HG02678 (cell line): Measurements from ENCODE around the gene H1-8.
A peak's percentile ranks its signal among the peaks of the same experiment; 100 is the strongest.
"Not testable (repeated sequence)": the region's sequence is repeated elsewhere in the genome, so short reads cannot be mapped to it uniquely, and the experiment has no call there.

ENCODE experiments used
- ATAC-seq: cut with Tn5 transposase; IDR thresholded peaks from one replicate; pipeline ENCODE4 v1.9.1; 2021; ENCODE audit warnings: mild to moderate bottlenecking, moderate library complexity; ENCODE audit not compliant: unreplicated experiment

H1-8 gene

DNA sequence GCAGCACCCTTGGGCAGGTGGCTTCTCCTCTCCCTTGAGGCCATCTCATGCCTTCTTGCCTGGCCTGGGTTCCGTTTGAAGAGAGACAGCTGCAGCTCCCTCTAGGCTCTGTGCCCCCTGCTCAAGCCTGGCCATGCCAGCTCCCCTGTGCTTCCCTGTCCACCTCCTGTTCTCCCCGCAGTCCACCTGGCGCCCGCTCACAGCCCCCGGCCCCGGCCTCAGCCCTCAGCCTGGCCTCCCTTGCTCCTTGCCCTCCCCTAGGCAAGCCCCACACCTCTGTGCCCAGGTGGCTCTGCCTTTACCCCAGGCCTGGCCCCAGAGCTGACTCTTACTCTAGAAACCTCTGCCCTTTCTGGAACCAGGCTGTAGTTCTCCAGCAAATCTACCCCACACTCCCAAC is 28.4 kb upstream of the H1-8 start:
- ATAC-seq = no peak

DNA sequence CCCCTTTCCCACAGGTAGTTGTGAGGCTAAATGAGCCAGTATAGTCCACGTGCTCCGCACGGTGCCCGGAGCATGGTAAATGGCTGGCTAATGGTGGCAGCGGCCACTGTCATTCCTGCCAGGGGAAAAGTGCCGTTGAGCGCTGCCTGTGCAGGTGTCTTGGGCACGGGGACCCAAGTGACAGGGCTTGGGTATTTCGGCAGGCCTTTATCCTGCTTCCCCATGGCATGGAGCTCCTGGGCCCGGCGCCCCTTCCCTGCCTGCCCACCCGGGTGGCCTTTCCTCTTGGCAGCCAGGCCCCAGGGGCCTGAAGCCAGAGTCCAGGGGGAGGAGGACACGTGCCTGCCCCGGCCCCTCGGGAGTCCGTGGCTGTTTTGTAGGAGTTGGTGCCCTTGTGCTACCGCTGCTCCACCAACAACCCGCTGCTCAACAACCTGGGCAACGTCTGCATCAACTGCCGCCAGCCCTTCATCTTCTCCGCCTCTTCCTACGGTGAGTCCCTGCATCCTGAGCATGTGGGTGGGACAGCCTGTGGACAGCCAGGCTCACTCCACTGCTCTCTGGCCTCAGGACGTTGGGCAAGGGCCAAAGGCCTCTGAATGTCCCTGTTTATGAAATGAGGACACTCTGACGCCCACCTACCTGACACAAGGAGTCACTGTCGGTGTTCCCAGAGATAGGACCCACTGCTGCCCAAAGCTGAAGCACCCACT is 27.7 kb upstream of the H1-8 start:
- not testable (repeated sequence) for ATAC-seq

DNA sequence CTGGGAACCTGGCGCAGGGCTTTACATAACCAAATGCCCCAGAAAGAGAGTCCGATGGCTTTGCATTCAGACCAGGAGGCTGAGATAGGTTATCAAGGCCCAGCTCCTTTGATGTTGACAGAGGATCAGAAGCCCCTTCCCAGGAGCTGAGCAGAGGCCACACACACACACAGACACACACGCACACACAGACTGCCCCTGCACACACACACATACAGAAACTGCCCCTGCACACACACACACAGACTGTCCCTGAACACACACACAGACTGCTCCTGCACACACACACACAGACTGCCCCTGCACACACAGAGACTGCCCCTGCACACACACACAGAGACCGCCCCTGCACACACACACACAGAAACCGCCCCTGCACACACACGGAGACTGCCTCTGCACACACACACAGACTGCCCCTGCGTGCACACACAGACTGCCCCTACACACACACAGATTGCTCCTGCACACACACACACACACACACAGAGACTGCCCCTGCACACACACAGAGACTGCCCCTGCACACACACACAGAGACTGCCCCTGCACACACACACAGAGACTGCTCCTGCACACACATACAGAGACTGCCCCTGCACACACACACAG is 27.0 kb upstream of the H1-8 start:
- not testable (repeated sequence) for ATAC-seq

DNA sequence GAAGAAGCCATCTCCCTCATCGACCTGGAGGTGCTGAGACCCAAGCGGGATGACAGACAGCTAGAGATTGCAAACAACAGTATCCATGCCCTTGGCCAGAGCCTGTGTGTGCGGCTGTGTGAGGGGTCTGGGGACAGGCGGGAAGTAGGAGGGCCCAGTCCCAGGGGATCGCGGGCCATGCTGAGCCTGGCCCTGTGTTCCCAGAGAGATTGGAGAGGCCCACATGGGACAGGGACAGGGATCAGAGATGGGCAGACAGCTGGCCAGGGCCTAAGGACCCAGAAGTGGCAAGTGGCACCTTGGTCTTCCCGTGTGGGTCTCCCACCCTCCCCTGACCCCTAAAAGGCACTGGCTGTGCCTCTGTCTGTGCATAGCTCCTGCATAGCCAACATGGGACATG is 25.5 kb upstream of the H1-8 start:
- ATAC-seq = no peak

DNA sequence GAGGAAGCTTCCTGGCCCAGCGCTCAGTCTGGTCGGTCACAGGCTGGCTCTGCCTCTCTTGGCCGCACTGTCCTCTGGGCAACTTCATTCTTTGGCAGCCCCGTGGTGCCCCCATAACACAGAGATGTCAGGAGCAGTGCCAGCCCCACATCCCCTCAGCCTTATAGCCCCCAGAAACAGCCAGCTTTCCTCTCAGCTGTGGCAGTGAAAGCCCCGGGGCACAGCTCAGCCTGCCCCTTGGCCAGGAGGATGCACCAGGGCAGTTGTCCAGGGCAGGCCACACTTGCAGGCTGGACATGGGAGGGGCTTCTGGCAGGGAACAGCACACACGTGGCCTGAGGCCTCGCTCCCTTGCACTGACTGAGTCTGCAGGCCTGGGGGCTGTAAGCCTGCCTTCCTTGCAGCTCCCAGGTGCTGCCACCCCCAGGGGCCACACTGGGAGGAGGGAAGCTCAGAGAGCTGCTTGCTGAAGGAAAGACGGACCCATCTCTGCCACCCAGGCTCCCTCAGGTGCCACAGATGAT is 24.9 kb upstream of the H1-8 start:
- ATAC-seq = no peak

DNA sequence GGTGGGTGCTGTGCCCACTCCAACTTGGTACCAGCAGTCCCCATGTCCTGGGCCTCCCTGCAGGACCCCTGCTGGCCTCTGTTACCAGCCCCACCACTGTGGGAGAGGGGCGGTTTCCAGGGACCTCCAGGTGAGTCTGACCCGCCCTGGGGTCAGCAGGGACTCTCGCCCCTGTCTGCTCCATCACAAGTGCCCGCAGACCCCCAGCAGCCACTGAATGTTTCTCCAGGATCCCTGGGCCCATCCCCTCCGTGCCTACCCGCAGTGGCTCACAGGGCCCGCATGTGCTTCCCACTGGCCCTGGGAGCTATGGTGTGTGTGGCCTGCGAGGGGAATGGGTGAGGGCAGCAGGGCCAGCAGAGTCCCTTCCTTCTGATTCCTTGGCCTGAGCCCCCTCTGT is 24.4 kb upstream of the H1-8 start:
- no peak for ATAC-seq

DNA sequence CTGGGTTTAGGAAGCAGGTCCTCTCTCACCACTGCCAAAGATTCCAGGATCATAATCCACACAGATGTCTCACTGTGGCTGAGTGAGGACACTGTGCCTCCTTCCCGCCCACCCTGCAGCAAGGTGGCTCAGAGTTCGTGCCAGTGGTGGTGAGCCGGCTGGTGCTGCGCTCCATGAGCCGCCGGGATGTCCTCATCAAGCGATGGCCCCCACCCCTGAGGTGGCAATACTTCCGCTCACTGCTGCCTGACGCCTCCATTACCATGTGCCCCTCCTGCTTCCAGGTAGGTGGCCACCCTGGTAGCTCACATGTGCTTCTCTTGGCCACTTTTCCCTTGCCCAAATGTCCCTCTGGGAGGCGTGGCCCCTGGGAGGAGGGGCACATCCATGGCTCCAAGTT is 23.5 kb upstream of the H1-8 start:
- no peak for ATAC-seq

DNA sequence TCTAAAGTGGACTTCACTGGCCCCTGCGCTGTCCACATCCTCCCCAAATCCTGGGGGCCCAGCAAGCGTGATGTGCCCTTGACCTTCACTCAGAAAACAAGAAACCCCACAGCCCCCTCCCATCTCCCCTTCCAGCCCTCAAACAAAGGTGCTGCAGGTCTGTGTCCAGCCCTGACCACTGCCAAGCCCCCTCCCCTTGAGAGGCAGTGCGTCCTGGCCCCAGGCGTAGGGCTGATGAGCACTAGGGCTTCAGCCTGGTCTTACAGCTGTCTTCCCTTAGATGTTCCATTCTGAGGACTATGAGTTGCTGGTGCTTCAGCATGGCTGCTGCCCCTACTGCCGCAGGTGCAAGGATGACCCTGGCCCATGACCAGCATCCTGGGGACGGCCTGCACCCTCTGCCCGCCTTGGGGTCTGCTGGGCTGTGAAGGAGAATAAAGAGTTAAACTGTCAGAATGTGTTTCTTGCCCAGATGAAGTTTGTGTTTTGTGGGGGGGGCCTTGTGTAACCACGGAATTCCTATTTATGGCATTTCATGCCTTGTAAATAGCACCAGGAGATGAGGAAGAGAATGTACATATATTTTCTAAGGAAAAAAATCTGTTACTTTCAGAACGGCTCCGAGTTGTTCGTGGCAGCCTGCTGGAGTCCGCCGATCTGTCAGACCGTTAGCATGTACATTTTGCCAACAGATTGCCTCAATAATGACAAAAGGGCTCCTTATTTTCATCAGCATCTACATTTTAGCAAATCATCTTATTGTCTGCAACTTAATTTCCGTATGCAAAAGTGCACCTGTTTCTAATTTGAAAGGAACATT is 22.9 kb upstream of the H1-8 start:
- ATAC-seq = no peak

DNA sequence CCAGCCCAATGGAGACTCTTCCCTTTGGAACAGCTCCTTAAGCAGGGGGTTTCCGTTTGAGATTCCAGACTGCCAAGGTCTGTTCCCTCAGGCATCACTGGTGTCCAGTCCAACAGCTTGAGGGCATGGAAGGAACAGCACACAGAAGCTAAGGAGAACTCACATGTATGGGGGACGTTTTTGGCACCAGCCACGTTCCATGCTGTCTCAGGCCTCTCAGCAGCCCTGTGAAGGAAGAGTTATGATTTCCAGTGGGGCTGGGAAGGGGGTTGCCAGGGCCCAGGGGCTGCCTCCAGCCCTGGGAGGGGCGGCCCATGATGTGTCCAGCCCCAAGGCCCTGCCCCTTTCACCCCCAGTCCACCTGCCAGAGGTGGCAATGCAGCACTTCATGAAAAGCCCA is 22.0 kb upstream of the H1-8 start:
- no peak for ATAC-seq

DNA sequence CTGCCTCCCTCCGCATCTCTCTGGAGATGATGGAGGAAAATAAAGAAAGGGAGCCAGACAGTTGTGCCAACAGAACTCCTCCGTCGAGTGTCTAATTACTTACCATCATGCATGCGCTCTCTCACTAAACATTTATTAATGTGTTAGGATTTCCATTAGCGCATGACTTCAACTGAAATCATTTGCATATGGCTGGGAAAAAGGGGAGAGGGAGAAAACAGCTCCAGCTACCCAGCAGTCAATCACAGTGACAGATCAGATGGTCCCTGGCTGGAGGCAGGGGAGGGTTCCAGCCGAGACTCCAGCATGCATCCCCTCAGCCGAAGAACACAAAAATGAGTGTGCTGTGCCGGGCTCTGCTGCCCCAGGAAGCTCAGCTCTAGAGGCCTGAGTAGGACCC is 21.4 kb upstream of the H1-8 start:
- no peak for ATAC-seq

DNA sequence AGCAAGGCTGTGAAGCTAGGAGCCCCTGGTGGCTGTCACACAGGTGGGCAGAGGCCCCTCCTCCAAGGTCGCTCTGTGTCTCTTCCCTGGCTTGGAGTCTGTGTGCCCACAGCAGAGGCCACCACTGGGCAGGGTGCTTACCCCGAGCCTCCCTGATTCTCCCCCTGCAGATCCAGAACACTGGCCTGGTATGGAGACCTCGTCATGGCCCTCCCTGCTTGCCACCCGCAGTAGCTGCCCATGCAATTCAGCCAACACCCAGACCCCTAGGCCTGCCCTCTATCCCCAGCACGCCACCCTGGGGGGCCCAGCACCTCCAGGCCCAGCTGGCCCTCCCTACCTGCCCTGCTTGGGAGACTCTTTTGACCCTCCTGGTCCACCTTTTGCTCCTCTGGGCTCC is 20.0 kb upstream of the H1-8 start:
- no peak for ATAC-seq

DNA sequence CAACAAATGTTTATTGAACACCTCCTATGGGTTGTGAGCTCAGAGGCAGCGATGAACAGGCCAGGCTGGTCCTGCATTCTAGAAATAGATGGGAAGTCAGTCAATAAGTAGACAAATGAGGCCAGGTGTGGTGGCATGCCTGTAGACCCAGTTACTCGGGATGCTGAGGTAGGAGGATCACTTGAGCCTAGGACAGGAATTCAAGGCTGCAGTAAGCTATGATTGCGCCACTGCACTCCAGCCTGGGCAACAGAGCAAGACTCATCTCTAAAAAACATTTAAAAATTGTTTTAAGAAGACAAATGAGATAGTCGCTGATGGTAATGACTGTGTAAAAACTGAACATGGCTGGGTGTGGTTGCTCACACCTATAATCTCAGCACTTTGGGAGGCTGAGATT is 18.9 kb upstream of the H1-8 start:
- ATAC-seq = no peak

DNA sequence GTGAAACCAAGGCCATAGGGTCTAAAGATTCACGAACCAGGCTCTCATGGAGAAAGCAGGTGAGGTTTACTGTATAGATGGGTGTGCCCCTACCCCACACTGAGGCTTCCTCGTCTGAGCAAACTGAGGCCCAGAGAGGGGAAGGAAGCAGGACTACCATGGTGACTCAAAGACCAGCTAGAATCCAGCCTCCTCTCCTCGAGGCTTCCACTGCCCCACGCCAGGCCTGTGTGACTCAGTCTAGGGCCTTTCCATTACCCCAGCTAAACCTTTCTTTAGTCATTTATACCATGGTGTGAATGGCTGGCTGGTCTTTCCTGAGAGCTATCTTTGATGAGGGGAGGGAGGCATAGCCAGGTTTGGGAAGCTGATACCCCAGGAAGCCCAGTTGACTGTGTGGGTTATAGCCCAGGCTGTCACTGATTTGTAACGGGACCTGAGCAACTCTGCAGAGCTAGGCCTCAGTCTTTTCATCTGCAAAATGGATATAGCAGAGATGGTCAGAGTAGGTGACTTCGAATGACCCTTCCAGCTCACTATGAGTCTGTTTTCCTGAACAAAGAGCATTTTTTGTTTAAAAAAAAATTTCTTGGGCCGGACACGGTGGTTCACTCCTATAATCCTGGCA is 17.5 kb upstream of the H1-8 start:
- ATAC-seq = no peak

DNA sequence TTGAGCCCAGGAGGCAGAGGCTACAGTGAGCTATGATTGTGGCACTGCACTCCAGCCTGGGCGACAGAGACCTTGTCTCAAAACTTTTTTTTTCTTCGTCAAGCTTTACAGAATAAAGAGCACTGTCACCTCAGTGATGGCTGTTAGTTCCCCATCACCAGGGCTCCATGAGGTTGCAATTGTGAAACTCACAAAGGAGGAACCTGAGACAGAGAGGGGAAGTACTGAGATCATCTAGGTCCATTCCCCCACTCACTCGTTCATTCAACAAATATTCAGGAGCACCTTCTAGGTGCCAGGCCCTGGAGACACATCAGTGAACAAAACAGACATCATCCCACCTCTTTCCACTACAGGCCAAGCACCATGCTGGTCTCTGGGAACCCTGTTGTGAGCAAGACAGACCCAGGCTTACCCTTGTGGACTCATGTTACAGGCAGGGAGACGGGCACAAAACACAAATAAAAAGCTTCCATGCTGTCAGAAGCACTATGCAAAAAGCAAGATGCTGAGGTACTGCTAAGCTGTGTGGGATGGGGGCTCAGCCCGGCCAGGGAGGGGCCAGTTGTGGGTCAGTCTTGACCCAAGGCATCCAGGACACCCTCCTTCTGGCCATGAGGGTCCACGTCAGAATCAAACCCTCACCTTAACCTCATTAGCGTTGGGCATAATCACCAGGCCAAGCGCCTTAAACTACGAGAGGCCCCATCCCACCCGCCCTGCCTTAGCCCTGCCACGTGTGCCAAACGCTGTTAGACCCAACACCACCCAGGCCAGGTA is 16.7 kb upstream of the H1-8 start:
- peak; percentile 87 for ATAC-seq

DNA sequence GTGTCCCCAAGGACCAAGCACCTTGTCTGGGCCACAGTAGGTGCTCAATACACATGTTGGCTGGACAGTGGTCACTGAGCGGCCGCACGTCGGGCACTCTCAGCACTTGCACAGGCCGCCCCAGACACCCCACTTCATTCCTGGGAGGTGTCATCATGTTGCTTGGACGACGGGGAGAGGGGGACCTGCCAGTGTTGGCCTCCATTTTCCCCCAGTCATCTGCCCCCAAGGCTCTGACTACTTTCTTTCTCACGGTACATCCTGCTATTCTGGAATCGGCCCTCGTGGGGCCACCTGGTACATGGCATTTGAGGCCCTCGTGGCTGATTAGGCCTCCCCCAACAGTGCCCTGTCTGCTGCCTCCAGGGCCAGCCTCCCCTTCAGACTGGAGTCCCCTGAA is 15.7 kb upstream of the H1-8 start:
- ATAC-seq = no peak

DNA sequence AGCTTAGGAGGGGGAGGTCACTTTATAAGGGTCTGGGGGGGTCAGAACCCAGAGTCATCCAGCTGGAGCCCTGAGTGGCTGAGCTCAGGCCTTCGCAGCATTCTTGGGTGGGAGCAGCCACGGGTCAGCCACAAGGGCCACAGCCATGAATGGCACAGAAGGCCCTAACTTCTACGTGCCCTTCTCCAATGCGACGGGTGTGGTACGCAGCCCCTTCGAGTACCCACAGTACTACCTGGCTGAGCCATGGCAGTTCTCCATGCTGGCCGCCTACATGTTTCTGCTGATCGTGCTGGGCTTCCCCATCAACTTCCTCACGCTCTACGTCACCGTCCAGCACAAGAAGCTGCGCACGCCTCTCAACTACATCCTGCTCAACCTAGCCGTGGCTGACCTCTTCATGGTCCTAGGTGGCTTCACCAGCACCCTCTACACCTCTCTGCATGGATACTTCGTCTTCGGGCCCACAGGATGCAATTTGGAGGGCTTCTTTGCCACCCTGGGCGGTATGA is 14.3 kb upstream of the H1-8 start, which contains the start of gene RHO:
Gene RHO, plus strand, starts transcription at position 51 of the 512 bp plus-strand sequence. Its CDS starts 95 bp downstream, at position 146.
- ATAC-seq = no peak

DNA sequence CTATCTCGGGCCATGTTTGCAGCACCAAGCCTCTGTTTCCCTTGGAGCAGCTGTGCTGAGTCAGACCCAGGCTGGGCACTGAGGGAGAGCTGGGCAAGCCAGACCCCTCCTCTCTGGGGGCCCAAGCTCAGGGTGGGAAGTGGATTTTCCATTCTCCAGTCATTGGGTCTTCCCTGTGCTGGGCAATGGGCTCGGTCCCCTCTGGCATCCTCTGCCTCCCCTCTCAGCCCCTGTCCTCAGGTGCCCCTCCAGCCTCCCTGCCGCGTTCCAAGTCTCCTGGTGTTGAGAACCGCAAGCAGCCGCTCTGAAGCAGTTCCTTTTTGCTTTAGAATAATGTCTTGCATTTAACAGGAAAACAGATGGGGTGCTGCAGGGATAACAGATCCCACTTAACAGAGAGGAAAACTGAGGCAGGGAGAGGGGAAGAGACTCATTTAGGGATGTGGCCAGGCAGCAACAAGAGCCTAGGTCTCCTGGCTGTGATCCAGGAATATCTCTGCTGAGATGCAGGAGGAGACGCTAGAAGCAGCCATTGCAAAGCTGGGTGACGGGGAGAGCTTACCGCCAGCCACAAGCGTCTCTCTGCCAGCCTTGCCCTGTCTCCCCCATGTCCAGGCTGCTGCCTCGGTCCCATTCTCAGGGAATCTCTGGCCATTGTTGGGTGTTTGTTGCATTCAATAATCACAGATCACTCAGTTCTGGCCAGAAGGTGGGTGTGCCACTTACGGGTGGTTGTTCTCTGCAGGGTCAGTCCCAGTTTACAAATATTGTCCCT is 13.4 kb upstream of the H1-8 start:
- ATAC-seq = no peak

DNA sequence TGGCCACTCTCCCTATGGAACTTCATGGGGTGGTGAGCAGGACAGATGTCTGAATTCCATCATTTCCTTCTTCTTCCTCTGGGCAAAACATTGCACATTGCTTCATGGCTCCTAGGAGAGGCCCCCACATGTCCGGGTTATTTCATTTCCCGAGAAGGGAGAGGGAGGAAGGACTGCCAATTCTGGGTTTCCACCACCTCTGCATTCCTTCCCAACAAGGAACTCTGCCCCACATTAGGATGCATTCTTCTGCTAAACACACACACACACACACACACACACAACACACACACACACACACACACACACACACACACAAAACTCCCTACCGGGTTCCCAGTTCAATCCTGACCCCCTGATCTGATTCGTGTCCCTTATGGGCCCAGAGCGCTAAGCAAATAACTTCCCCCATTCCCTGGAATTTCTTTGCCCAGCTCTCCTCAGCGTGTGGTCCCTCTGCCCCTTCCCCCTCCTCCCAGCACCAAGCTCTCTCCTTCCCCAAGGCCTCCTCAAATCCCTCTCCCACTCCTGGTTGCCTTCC is 12.7 kb upstream of the H1-8 start:
- no peak for ATAC-seq

DNA sequence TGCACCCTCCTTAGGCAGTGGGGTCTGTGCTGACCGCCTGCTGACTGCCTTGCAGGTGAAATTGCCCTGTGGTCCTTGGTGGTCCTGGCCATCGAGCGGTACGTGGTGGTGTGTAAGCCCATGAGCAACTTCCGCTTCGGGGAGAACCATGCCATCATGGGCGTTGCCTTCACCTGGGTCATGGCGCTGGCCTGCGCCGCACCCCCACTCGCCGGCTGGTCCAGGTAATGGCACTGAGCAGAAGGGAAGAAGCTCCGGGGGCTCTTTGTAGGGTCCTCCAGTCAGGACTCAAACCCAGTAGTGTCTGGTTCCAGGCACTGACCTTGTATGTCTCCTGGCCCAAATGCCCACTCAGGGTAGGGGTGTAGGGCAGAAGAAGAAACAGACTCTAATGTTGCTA is 12.2 kb upstream of the H1-8 start:
- no peak for ATAC-seq
